Activated naive CD4-positive, alpha-beta T cell treated with anti-CD3 and anti-CD28 coated beads for 36 hours (primary cell): ENCODE measurements around the gene SFXN1. TPM values are rescaled to one million over a fixed set of nuclear protein-coding genes. Genes with fewer than 3 reads are reported as not detected.

Source experiments
- CTCF ChIA-PET: fragments of 350-600 bp; sonication (Branson Sonifier 250); formaldehyde crosslinking; loops from one replicate; lab custom pipeline; 2021; ENCODE audit warnings: antibody characterized with exemption; lab: Charles Lee
- DNase-seq: peaks from one replicate; pipeline ENCODE4 v3.0.0-alpha.2; 2020
- H3K27ac Mint-ChIP-seq: one replicate; pipeline ENCODE4 v1.8.0; 2021; ENCODE audit warnings: mild to moderate bottlenecking, mixed read lengths
- H3K27me3 Mint-ChIP-seq: one replicate; pipeline ENCODE4 v1.8.0; 2021; ENCODE audit warnings: low read depth, mixed read lengths
- H3K36me3 Mint-ChIP-seq: one replicate; pipeline ENCODE4 v1.8.0; 2021; ENCODE audit warnings: low read depth, mixed read lengths
- H3K4me1 Mint-ChIP-seq: one replicate; pipeline ENCODE4 v1.8.0; 2021; ENCODE audit warnings: low read depth, mixed read lengths
- H3K4me3 Mint-ChIP-seq: one replicate; pipeline ENCODE4 v1.8.0; 2021; ENCODE audit warnings: mild to moderate bottlenecking, moderate library complexity, mixed read lengths
- H3K9me3 Mint-ChIP-seq: one replicate; pipeline ENCODE4 v1.8.0; 2021; ENCODE audit warnings: mixed read lengths
- intact Hi-C: fragments of 100-400 bp; cut with micrococcal nuclease; formaldehyde crosslinking; loops from one replicate; pipeline ENCODE4 v1.15.1; 2023
- total RNA-seq, 2 experiments: library from RNA; stranded (reverse); gene quantifications; one replicate each; pipeline ENCODE4 v1.2.3, GENCODE V29; 2021

SFXN1 gene
- total RNA-seq, 2 experiments from 2014 or later: 350 to 358 TPM

GRCh38 chr5:175513297-175513696, 34.9 kb downstream of the SFXN1 start:
- CTCF ChIA-PET: no interaction called here
- Mint-ChIP-seq H3K27me3 (no peaks in the 10 kb centered on the region), H3K36me3 (peaks cover 78% of the 10 kb centered on the region), H3K4me3 (no peak overlapping the region), H3K27ac (peak overlapping the region; percentile 99), H3K4me1 (peaks cover 62% of the 10 kb centered on the region), H3K9me3 (peaks cover 3% of the 10 kb centered on the region)
- intact Hi-C loops: no loop called here
- DNase-seq: no peak

DNA sequence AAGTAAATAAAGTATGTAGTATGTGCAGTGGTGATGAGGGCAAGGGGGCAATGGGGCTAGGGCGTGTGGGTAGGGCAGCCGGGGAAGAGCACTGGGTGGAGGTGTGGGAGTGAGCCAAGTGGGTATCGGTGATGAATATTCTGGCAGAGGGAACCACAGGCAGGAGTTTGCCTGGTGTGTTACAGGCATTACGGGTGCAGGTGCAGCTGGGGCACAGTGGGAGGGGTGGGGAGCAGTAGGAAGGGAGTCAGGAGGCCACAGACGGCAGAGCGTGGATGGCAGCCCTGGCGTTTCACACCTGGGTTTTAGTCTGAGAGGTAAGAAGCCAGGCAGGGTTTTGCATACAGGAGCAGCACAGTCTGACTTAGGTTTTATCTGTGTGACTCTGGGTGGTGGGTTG, 35.4 kb downstream of the SFXN1 start:
- Mint-ChIP-seq H3K4me1 (peaks cover 64% of the 10 kb centered on the region), H3K27me3 (no peaks in the 10 kb centered on the region), H3K9me3 (peaks cover 7% of the 10 kb centered on the region), H3K27ac (peak overlapping the region; percentile 99), H3K4me3 (no peak overlapping the region), H3K36me3 (peaks cover 80% of the 10 kb centered on the region)
- intact Hi-C loops: no loop called here
- DNase-seq: no peak
- CTCF ChIA-PET: no interaction called here

- intact Hi-C loops: loop anchor here (1.0 to 2.0 kb wide), 4 partner anchors 10 to 1020 kb away; partner anchors contain the start of gene RNF44
- Mint-ChIP-seq H3K9me3 (peaks cover 12% of the 10 kb centered on the region), H3K4me1 (peaks cover 84% of the 10 kb centered on the region), H3K27ac (peak overlapping the region; percentile 99), H3K36me3 (peaks cover 79% of the 10 kb centered on the region), H3K27me3 (no peaks in the 10 kb centered on the region), H3K4me3 (peak overlapping the region; percentile 59)
- no peak for DNase-seq
- CTCF ChIA-PET: interaction anchor here (1.1 to 1.4 kb wide), 3 partner anchors 17 to 202 kb away, joined by 4 to 5 read pairs (median 4); no protein-coding TSS in a partner anchor
These were observed 38.8 kb downstream of the SFXN1 start for GRCh38 chr5:175516933-175517823.

- peaks cover 87% of the 10 kb centered on the region for H3K4me1 Mint-ChIP-seq
- peaks cover 12% of the 10 kb centered on the region for H3K9me3 Mint-ChIP-seq
- H3K36me3 Mint-ChIP-seq: peaks cover 81% of the 10 kb centered on the region
- H3K4me3 Mint-ChIP-seq: peak overlapping the region; percentile 59
- peak overlapping the region; percentile 99 for H3K27ac Mint-ChIP-seq
- intact Hi-C loops: loop anchor here (1.0 to 2.0 kb wide), 3 partner anchors 11 to 1019 kb away; partner anchors contain the start of gene RNF44
- peak; percentile 95 for DNase-seq
- CTCF ChIA-PET: interaction anchor here (0.8 kb wide), 1 partner anchor 183 kb away, joined by 3 read pairs; no protein-coding TSS in a partner anchor
- no peaks in the 10 kb centered on the region for H3K27me3 Mint-ChIP-seq
These were observed 39.6 kb downstream of the SFXN1 start for GRCh38 chr5:175517824-175518450.

DNA sequence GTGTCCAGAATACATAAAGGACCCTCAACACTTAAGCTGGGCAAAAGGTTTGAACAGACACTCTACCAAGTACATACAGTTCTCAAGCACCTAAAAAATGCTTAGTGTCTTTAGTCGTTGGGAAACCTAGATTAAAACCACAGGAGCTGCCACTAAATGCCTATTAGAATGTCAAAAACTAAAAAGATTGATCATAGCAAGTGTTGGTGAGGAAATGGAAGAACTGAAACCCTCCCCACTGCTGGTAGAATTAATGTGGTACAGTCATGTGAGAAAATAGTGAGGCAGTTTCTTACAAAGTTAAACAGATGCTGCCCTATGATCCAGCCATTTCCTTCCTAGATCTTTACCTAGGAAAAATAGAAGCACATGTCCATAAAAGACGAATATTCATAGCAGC, 40.6 kb downstream of the SFXN1 start:
- intact Hi-C loops: no loop called here
- CTCF ChIA-PET: interaction anchor here (0.8 kb wide), 1 partner anchor 182 kb away, joined by 3 read pairs; no protein-coding TSS in a partner anchor
- peaks cover 85% of the 10 kb centered on the region for H3K4me1 Mint-ChIP-seq

DNA sequence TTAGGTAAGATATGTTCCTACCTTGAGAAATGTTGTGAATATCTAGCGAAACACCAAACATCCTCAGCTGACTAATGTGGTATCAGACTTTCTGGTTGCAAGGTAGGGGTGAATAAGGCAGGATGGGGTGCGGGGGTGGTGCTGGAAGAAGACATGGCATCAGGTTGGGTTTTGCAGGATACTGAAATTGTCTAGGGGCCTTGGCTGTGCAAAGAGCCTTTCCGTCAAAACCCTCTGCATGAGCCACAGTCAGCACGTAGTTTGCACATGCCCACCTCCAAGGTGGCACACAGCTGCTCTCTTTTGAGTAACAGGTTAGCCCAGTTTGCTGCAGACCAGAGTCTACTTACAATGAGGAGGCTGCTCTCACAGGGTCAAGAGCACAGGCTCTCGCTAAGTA, 42.0 kb downstream of the SFXN1 start:
- H3K4me3 Mint-ChIP-seq: peak overlapping the region; percentile 91
- CTCF ChIA-PET: no interaction called here
- H3K9me3 Mint-ChIP-seq: peaks cover 12% of the 10 kb centered on the region
- DNase-seq: peak; percentile 82
- H3K36me3 Mint-ChIP-seq: peaks cover 80% of the 10 kb centered on the region
- H3K27me3 Mint-ChIP-seq: no peaks in the 10 kb centered on the region
- intact Hi-C loops: loop anchor here (2.0 to 5.0 kb wide), 2 partner anchors 842 to 1602 kb away; partner anchors contain the start of gene KIAA1191
- H3K27ac Mint-ChIP-seq: peak overlapping the region; percentile 99
- H3K4me1 Mint-ChIP-seq: peaks cover 84% of the 10 kb centered on the region

More for the DNA sequence above, 40.6 kb downstream of the SFXN1 start:
- Mint-ChIP-seq H3K27ac (peak overlapping the region; percentile 99), H3K4me3 (no peak overlapping the region), H3K36me3 (peaks cover 79% of the 10 kb centered on the region), H3K9me3 (peaks cover 12% of the 10 kb centered on the region), H3K27me3 (no peaks in the 10 kb centered on the region)
- no peak for DNase-seq

GRCh38 chr5:175520873-175521272, 42.5 kb downstream of the SFXN1 start:
- Mint-ChIP-seq H3K27me3 (no peaks in the 10 kb centered on the region), H3K27ac (peak overlapping the region; percentile 99), H3K4me3 (peak overlapping the region; percentile 91), H3K4me1 (peaks cover 79% of the 10 kb centered on the region), H3K36me3 (peaks cover 75% of the 10 kb centered on the region), H3K9me3 (peaks cover 12% of the 10 kb centered on the region)
- intact Hi-C loops: loop anchor here (1.0 to 5.0 kb wide), 8 partner anchors 9 to 1602 kb away; partner anchors contain the start of gene KIAA1191
- CTCF ChIA-PET: interaction anchor here (3.3 kb wide), 1 partner anchor 41 kb away, joined by 9 read pairs; no protein-coding TSS in a partner anchor
- DNase-seq: no peak

DNA sequence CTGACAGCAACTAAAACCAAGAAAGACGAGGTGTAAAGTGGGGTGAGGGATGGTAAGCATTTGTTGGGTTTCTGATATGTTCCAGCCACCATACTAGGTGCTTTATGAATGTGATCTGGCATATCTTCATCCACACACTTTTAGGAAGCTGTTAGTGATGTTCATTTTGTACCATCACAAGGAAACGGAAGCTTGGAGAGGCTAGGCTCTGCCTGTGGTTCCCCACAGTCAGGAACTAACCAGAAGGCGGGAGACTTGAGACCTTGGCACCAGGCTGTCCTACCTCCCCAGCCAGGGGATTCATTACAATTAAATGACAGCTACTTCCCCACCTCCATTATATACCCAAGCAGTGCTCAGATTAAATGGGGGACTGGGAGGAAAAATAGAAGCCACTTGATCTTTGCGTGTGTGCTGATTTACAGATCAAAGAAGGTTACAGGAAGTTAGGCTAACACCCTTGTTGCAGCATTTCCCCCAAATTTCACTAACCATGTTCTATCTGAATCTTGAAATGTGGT, 43.0 kb downstream of the SFXN1 start:
- Mint-ChIP-seq H3K36me3 (peaks cover 76% of the 10 kb centered on the region), H3K27me3 (no peaks in the 10 kb centered on the region), H3K4me1 (peaks cover 78% of the 10 kb centered on the region), H3K27ac (peak overlapping the region; percentile 99), H3K9me3 (peaks cover 12% of the 10 kb centered on the region), H3K4me3 (peak overlapping the region; percentile 91)
- DNase-seq: peak; percentile 73
- intact Hi-C loops: loop anchor here (1.0 to 5.0 kb wide), 8 partner anchors 9 to 1603 kb away; partner anchors contain the start of gene KIAA1191
- CTCF ChIA-PET: interaction anchor here (0.6 to 3.3 kb wide), 2 partner anchors 41 to 304 kb away, joined by 5 to 9 read pairs; no protein-coding TSS in a partner anchor

GRCh38 chr5:175523292-175523691, 44.9 kb downstream of the SFXN1 start:
- CTCF ChIA-PET: interaction anchor here (3.1 to 3.3 kb wide), 2 partner anchors 11 to 43 kb away, joined by 9 to 23 read pairs; no protein-coding TSS in a partner anchor
- DNase-seq: no peak
- no peaks in the 10 kb centered on the region for H3K27me3 Mint-ChIP-seq
- H3K4me1 Mint-ChIP-seq: peaks cover 74% of the 10 kb centered on the region
- H3K27ac Mint-ChIP-seq: peak overlapping the region; percentile 99
- peaks cover 73% of the 10 kb centered on the region for H3K36me3 Mint-ChIP-seq
- intact Hi-C loops: loop anchor here (5.0 kb wide), 1 partner anchor 839 kb away; the partner anchor contains the start of gene KIAA1191
- peak overlapping the region; percentile 91 for H3K4me3 Mint-ChIP-seq
- H3K9me3 Mint-ChIP-seq: peaks cover 9% of the 10 kb centered on the region

GRCh38 chr5:175524211-175524610, 45.9 kb downstream of the SFXN1 start:
- H3K4me1 Mint-ChIP-seq: peaks cover 71% of the 10 kb centered on the region

DNA sequence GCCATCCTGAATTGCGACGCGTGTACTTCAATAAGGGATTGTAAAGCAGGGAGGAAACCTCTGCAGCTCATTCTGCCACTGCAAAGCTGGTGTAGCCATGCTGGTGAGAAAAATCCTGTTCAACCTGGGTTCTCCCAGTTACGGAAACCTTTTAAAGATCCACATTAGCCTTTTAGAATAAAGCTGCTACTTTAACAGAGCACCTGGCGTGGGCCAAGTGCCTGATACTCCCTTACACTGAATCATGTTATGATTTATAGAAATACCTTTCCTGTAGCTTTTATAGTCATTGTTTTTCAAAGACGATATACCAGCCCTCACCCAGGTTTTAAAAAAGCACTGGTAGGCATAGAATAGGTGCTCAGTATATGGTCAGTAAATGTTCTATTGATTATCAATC, 48.3 kb downstream of the SFXN1 start:
- Mint-ChIP-seq H3K27ac (peak overlapping the region; percentile 89), H3K36me3 (peaks cover 61% of the 10 kb centered on the region), H3K4me3 (peak overlapping the region; percentile 33), H3K4me1 (peaks cover 66% of the 10 kb centered on the region), H3K9me3 (no peaks in the 10 kb centered on the region), H3K27me3 (no peaks in the 10 kb centered on the region)
- CTCF ChIA-PET: interaction anchor here (1.1 to 1.5 kb wide), 6 partner anchors 12 to 203 kb away, joined by 3 to 5 read pairs (median 3); no protein-coding TSS in a partner anchor
- intact Hi-C loops: no loop called here
- DNase-seq: no peak

More at GRCh38 chr5:175524211-175524610, 45.9 kb downstream of the SFXN1 start:
- Mint-ChIP-seq H3K27me3 (no peaks in the 10 kb centered on the region), H3K36me3 (peaks cover 69% of the 10 kb centered on the region), H3K4me3 (peak overlapping the region; percentile 64), H3K9me3 (peaks cover 3% of the 10 kb centered on the region), H3K27ac (peak overlapping the region; percentile 90)
- CTCF ChIA-PET: interaction anchor here (1.1 to 3.3 kb wide), 4 partner anchors 10 to 194 kb away, joined by 6 to 23 read pairs (median 8); no protein-coding TSS in a partner anchor
- no peak for DNase-seq
- intact Hi-C loops: loop anchor here (5.0 kb wide), 1 partner anchor 838 kb away; the partner anchor contains the start of gene KIAA1191
